Right ventricle myocardium inferior (tissue), 1 donor: ENCODE measurements around the gene JHY. TPM values are rescaled to one million over a fixed set of nuclear protein-coding genes. Genes with fewer than 3 reads are reported as not detected.

ENCODE experiments used
- ATAC-seq: fragments of 200-7000 bp; cut with Tn5 transposase; one replicate; pipeline ENCODE4 v1.9.1; 2020; ENCODE audit warnings: mild to moderate bottlenecking, moderate library complexity
- DNase-seq: peaks from one replicate; pipeline ENCODE4 v3.0.0; 2021; ENCODE audit errors: missing footprints
- intact Hi-C: fragments of 100-400 bp; cut with DNase I; formaldehyde crosslinking; loops from one replicate; pipeline ENCODE4 v1.11.0; 2022
- total RNA-seq: library from RNA; stranded (reverse); fragmentation: NEBNext Ultra II Directional; extraction: Animal tissue kit (Norgen Biotek cat#: 25700); gene quantifications from one replicate; pipeline ENCODE4 v1.2.1, GENCODE V29; 2021
- donor health status: DM: no; HTN: yes; CAD: no; lungs with severe emphysema.

The JHY gene
- total RNA-seq, 1 donor from 2014 or later: 2.1 TPM

DNA sequence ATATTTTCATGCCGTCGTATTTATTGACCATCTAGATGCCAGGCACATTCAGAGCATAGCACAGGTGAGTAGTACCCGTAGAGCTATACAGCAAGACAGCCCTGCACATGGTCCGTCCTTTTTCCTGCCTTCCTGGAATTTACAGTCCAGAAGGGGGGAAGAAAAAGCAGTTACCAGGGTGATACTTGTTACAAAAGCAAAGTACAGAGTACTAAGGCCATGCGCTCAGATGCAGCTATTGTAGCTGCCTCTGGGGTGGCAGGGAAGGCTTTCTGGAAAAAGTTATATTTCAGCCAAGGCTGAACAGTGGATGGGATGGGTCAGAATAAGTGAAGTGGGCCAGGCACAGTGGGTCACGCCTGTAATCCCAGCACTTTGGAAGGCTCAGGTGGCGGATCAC is 36.2 kb downstream of the JHY start:
- no peak for ATAC-seq
- intact Hi-C loops: no loop called here
- no peak for DNase-seq

GRCh38 chr11:122920579-122920978 is 38.0 kb downstream of the JHY start:
- DNase-seq (no peak), ATAC-seq (no peak)
- intact Hi-C loops: no loop called here

- DNase-seq (no peak), ATAC-seq (no peak)
- intact Hi-C loops: no loop called here
Observed at GRCh38 chr11:122922893-122923292, 40.3 kb downstream of the JHY start.

DNA sequence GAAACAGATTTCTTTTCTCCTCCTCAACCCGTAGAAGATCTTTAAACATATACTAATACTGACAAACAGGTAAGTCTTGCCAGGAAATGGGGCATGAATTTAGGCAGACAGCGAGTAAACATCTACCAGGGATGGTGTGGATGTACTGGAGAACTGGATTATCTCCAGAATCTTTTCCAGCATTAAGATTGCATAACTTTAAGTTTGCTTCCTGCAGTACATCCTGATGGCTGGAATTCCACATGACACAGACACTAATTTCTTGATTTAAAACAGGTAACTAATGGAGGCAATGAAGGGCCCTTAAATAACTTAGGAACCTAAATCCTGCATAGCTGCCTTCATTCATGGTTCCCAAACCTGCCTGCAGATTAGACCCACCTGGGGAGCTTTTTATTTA is 40.7 kb downstream of the JHY start:
- no peak for ATAC-seq
- intact Hi-C loops: no loop called here
- no peak for DNase-seq

DNA sequence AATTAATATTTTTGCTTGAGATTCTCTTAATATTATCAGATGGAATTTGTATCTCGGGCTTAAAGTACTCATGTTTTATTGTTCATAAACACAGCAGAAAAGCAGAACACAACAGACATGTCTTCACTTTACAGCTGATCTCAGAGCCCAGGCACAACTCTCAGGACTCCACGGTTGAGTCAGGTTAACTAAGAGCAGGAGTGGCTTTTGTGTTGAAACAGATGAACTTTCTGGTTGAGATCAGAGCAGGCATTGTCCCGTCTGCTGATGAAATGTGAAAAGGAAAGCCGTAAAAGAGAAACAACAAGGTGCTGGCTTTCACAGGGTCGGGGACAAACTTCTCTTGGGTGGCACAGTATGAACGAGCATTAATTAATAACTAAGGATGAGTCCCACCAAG is 49.0 kb downstream of the JHY start:
- DNase-seq (no peak), ATAC-seq (no peak)
- intact Hi-C loops: no loop called here

- DNase-seq (no peak), ATAC-seq (no peak)
- intact Hi-C loops: no loop called here
Observed at GRCh38 chr11:122933416-122933815, 50.9 kb downstream of the JHY start.

DNA sequence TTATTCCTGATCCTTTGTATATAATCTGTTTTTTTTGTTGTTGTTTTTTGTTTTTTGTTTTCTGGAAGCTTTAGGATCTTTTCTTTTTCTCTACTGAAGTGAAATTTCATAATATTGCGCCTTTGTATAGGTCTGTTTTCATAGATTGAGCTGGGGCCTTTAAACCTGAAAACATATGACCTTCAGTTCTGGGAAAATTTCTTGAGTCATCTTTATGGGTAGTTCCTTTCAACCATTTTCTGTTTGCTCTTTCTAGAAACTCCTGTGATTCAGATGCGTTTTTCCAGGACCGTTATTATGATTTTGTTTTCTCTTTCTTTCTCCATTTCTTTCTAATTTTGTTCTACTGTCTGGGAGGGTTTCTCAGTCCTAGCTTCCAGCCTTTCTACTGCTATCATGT is 55.4 kb downstream of the JHY start:
- DNase-seq (no peak), ATAC-seq (no peak)
- intact Hi-C loops: no loop called here

DNA sequence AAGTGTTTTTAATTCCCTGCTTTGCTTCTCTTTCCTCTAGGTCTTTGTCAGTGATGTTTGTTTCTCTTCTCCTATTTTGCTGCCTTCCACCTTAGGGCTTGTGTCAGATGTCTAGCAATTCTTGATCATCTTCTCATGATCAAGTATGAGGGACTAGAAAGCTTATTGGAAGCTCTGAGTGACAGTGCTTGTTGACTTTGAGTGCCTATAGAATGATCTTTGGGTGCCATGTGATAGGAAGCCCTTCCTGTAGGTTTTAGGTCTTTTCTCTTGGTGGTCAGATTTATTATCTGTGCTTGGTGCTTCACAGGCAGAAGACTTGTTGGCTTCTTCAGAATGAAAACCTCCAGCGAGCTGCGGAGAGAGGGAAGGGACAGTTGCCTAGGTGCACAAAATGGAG is 56.0 kb downstream of the JHY start:
- ATAC-seq (no peak), DNase-seq (no peak)
- intact Hi-C loops: no loop called here

DNA sequence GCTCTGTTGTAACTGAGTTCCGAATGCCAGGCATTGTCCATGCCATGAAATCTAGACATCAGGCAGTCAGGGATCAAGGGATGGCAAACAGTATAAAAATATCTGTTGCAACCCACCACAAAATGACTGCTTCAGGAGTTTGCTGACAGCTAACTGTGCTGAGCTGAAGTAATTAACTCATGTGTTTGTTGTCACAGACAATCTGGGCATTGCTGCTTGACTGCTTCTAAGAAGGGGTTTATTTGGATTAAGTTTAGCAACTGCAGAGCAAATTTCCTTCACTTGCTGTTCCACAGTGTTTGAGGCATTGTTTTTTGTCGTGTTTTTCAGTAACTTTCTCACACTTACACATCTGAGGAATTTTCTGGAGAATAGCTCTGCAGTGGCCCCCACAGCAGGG is 68.7 kb downstream of the JHY start:
- ATAC-seq: no peak
- intact Hi-C loops: no loop called here

GRCh38 chr11:122954455-122954854 is 71.9 kb downstream of the JHY start:
- intact Hi-C loops: no loop called here
- ATAC-seq: no peak
- DNase-seq: no peak

More for the DNA sequence above, 68.7 kb downstream of the JHY start:
- DNase-seq: no peak

DNA sequence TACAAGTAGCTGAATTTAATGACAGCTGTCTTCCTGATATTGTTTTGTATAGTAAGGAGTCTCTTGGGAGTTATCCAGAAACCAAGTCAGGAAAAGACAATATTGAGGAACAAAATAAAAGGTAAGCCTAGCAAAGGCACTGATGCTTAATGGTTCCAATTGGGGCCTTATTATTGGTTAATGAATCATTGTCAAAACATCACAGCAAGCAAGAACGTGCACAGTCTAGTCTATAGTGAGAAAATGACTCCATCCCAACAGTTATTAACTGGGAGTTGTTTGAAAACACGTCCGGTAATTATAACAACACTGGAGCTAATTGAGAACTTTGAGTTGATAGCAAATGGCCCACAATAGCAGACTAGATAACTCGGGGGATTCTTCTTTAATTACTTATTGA is 81.4 kb downstream of the JHY start:
- DNase-seq: no peak
- intact Hi-C loops: no loop called here
- no peak for ATAC-seq

DNA sequence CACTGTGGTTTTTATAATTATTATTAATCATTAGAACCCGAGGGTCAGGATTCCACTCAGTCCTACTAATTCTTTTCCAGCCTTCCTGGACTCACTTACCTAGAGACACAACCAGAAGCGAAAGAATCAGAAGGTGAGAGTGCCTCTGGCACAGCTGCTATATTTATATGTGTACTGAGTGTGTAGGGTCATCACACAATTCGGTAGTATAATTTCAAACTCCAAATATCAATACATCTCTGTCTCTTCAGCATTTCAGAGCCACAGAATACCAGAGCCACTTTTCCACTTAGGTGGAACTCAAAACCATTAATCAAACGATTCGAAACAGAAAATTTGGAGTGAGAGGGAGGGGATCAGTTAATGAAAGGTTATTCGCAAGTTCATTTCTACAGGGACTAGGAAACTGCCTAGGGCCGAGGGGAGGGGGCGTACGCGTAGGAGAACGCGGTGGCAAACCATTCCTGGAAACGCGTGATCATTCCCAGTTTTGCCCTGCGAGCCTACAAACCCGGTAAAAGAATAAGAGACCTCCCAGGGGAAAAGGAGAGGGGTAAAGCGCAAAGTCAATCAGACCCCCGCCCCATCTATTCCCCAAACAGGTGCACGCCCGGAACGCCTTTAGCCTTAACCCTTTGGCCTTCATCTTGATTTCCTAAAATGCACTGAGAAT is 93.6 kb downstream of the JHY start:
- intact Hi-C loops: no loop called here
- ATAC-seq (no peak), DNase-seq (no peak)

DNA sequence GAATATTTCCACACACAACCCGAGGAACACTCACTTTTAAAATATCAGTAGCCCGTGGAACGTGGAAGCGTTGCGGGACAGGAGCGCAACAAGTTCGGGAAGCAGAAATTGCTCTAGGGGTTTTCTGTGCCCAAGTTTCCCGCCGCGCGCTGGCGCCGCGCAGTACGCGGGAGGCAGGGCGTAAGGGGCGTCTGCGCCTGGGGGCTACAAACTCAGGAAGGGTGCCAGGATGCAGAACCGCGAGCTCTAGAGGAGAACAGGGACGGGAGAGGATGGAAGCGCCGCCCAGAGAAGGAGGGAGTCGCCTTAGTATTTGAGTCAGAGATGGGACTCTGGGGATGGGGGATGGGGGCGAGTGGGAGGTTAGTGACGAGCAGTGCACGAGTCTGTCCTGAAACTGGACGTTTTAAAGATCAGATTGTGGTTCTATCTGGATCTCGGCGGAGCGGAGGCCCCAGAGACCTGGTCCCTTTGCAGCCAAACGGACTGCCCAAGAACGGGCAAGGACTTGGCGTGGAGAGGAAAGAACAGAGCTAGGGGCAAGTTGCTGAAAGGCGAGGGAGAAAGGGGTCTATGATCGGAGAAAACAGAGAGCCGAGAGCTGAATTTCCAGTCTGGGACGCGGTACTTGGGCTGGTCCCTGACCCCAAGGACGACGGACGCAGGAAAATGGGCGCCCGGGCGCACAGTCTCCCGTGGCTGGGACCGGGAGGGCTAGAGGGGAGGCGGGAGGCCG is 94.3 kb downstream of the JHY start:
- no peak for ATAC-seq
- DNase-seq: no peak
- intact Hi-C loops: no loop called here

DNA sequence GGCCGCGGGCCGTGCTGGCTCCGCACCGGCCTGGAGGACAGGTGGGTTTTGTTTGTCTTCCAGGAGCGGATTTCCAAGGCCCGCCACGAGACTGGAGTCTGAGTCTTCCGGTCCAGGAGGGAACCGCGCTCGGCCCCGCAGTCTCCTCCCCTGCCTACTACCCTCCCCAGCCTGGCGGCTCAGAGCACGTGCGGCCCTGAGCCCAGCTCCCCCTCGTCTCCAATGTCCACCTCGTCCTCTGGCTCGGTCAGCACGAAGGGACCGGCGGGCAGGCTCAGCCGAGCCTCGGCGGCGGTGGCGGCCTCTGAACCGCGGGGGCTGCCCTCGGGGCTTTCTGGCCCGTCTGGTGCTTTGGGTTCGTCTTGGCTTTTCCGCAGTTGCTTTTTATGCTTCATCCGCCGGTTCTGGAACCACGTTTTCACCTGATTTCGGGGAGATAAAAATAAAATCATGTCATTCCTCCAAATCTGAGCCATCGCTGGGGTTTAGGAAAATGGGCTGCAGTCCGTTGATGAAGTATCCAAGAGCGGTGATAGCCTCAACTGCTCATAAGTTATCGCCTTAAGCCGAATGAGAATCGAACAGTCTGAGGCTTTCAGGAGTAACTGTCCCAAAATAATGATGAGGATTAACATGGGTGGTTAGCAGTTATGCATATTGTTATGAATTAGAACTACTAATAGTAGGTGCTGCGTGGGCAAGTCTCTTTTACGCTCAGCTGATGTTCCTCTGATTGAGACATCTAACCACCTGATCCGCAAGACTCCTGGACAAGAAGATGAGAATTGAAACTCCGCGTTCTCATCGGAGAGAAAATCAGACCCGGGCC is 95.1 kb downstream of the JHY start:
- no peak for DNase-seq
- ATAC-seq: no peak
- intact Hi-C loops: no loop called here

DNA sequence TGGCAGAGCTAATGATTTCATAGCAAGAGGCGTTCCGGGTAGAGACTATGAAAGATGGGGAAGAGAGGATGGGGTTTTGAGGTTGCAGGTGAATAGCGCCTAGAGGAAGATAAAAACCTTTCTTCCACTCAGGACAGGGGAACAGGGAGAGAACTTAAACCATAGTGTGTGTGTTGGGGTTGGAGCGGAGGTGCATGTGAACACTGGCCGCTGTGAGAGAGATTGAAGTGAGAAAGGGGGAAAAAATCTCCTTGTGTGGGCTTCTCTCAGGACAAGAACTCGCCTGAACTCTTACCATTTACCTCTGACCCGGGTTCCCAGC is 95.7 kb downstream of the JHY start:
- intact Hi-C loops: no loop called here
- DNase-seq (no peak), ATAC-seq (no peak)

DNA sequence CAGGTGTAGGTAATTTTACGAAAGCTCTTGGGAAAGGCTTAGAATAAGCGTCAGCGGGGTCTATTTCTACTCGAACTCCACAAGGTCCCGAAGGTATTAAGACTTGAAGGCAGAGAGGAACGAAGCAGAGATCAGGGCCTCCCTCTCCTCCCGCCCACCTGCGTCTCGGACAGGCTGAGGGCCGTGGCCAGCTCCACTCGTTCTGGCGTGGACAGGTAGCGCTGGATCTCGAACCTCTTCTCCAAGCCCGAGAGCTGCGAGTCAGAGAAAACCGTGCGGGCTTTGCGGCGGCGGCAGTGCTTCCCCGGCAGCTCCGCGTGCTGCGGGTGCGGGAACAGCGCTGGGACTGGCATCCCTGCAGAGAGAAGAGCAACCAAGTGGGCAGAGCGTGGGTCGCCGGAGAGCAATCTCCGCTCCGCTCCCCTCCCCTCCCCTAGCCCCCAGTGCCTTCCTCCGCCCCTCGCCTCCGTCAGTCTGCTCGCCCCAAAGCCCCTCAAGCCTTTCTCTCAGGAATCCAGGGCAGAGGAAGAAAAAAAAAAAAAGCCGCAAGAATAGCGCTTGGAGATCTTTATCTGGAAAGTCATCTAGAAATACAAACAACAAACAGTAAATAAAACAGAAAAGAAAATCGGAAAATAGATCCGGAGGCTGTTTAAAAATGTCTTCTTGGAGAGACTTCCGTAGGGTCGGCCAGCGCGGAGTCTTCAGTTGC is 96.7 kb downstream of the JHY start:
- intact Hi-C loops: no loop called here
- no peak for DNase-seq
- no peak for ATAC-seq

DNA sequence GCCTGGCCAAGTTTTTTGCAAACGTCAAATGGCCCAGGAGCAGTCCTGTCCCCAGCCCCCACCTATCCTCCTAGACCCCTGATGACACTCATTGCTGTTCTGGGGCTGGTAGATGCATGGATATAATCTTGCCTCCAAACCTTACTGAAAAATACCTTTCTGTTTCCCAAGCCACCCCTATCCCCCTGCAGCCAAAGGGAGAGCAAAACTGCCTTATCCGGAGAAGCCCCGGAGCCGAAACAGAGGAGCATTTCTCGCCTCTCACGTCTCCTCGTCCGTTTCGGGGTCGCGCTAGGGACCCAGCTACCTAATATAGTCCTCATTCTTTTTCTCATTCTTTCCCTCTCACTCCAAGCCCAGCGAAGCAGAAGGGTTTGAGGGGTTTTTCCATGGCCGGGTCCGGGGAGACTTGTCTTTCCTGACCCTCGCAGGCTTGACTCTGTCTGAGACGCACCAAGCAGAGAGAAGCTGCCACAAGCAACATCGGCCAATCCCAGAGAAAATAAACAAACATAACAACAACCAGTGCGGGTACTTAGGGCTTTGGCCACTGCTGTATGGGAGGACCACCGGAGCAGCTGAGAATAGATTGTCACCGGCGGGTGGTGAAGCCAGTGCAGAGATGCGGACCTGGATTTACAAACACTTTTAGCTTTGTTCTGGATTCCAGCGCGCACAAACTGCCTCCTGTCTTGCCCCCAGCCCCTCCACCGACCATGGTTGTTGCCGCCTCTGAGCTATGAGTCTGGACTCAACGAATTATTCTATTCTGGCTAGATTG is 97.4 kb downstream of the JHY start:
- intact Hi-C loops: no loop called here
- ATAC-seq: no peak
- DNase-seq: no peak

- intact Hi-C loops: no loop called here
- peak; percentile 53 for ATAC-seq
- no peak for DNase-seq
Observed at GRCh38 chr11:122981388-122982264, 99.1 kb downstream of the JHY start, which contains the start of gene BSX. Gene BSX, minus strand, starts transcription at chr11:122981834. Its CDS starts 163 bp downstream, at chr11:122981671.
